Caco-2 (cell line): Measurements from ENCODE around the gene CLCN1. TPM values are rescaled to one million over a fixed set of nuclear protein-coding genes. Genes with fewer than 3 reads are reported as not detected.

Experiments used
- BruUV-seq: library from RNA; stranded (reverse); fragments of 400-500 nt; replicated peaks from 2 replicates; lab custom pipeline; 2021; lab: Mats Ljungman, UMichigan
- CTCF ChIA-PET: fragments of 300-600 bp; sonication (Branson Sonifier 250); formaldehyde crosslinking; loops from one replicate; lab custom pipeline; 2022; ENCODE audit warnings: antibody characterized with exemption; lab: Charles Lee
- POLR2A ChIA-PET: fragments of 300-600 bp; sonication (Branson Sonifier 250); formaldehyde crosslinking; loops from one replicate; lab custom pipeline; 2022; ENCODE audit warnings: antibody characterized with exemption; lab: Charles Lee
- DNase-seq, 2 experiments: peaks; one replicate each; pipeline versions ENCODE4 v3.0.0 to v3.0.0-alpha.2; 2020 to 2022
- H3K27me3 ChIP-seq: replicated peaks from 2 replicates; pipeline ENCODE4 v1.6.0; 2011; ENCODE audit warnings: low read length; ENCODE audit not compliant: control insufficient read depth, insufficient read depth
- H3K36me3 ChIP-seq: 2 replicates; pipeline ENCODE4 v1.5.1; 2011; ENCODE audit warnings: low read length; ENCODE audit not compliant: control insufficient read depth, insufficient read depth
- H3K4me1 ChIP-seq: fragments of 250-450 bp; sonication (Bioruptor Pico); 2 replicates; pipeline ENCODE4 v1.5.1; 2020; ENCODE audit warnings: mild to moderate bottlenecking
- H3K4me3 ChIP-seq: 2 replicates; pipeline ENCODE4 v1.5.1; 2011; ENCODE audit warnings: low read depth, mild to moderate bottlenecking, control low read depth, low read length
- H3K9me3 ChIP-seq: fragments of 250-450 bp; sonication (Bioruptor Pico); 2 replicates; pipeline ENCODE4 v1.5.1; 2020; ENCODE audit warnings: mild to moderate bottlenecking, moderate library complexity
- H3K27ac Mint-ChIP-seq: one replicate; pipeline ENCODE4 v1.8.0; 2022; ENCODE audit warnings: mixed read lengths; ENCODE audit not compliant: unreplicated experiment
- H3K27me3 Mint-ChIP-seq: one replicate; pipeline ENCODE4 v1.8.0; 2022; ENCODE audit warnings: mixed read lengths; ENCODE audit not compliant: insufficient read depth, unreplicated experiment
- H3K36me3 Mint-ChIP-seq: one replicate; pipeline ENCODE4 v1.8.0; 2022; ENCODE audit warnings: mild to moderate bottlenecking, mixed read lengths; ENCODE audit not compliant: insufficient read depth, unreplicated experiment
- H3K4me1 Mint-ChIP-seq: one replicate; pipeline ENCODE4 v1.8.0; 2022; ENCODE audit warnings: low read depth, mixed read lengths; ENCODE audit not compliant: unreplicated experiment
- H3K4me3 Mint-ChIP-seq: one replicate; pipeline ENCODE4 v1.8.0; 2022; ENCODE audit warnings: mild to moderate bottlenecking, moderate library complexity, mixed read lengths; ENCODE audit not compliant: unreplicated experiment
- H3K9me3 Mint-ChIP-seq: one replicate; pipeline ENCODE4 v1.8.0; 2022; ENCODE audit warnings: mixed read lengths; ENCODE audit not compliant: unreplicated experiment
- intact Hi-C: fragments of 100-400 bp; cut with micrococcal nuclease; formaldehyde crosslinking; loops from one replicate; pipeline ENCODE4 v1.10.0; 2022; ENCODE audit not compliant: unreplicated experiment
- total RNA-seq: library from RNA; stranded (reverse); gene quantifications from 2 replicates; pipeline ENCODE4 v1.2.3, GENCODE V29; 2022
- TF ChIP-seq, protein P1 (sequence below), 2 experiments: fragments of 200-600 bp in 1 of 2; IDR thresholded peaks; 1 replicate in 1 of 2; 2 replicates in 1 of 2; pipeline versions ENCODE4 v1.5.1 to v1.8.0; 2011 to 2022; ENCODE audit warnings: antibody characterized with exemption in 1 of 2, control low read depth in 1 of 2, inconsistent platforms in 1 of 2, low read depth in 1 of 2, low read length in 1 of 2, mild to moderate bottlenecking in 1 of 2, moderate library complexity in 1 of 2; ENCODE audit not compliant: insufficient read depth in 1 of 2, severe bottlenecking in 1 of 2, unreplicated experiment in 1 of 2

CLCN1 gene
- total RNA-seq, 1 experiment from 2014 or later = 1.9 TPM

DNA sequence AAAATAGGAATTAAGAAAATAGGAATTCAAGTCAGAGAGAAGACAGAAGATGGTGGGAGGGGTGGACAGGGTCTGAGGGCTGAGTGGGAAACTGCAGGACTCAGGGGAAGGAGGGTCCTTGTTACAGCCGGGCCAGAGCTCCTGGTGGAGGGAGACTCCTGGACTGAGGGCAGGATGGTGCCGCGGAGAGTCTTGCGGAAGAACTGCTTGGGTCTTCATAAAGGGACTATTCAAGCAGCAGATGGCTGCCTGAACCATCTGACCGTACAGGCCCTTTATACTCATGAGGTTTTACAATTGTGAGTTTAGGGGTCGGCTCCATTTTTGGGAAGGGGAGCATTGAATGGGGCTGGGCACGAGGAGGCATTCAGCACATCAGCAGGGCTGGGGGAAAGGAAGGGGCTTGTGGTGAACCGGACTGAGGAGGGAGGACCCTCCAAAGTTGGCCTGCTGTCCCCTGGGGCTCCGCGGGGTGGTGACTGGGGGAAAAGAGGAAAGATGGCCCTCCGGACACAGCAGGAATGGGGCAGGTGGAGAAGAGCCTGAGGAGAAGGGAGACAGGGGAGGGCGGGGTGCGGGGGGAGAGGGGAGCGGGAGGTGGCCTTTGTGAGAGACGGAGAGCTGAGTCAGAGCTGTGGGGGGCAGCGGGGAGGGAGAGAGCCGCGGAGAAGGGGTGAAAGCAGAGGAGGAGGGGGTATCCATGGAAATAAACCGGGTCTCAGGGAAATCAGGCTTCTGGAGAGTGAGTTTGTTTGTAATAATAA lies 45.1 kb downstream of the CLCN1 start:
- peaks cover 23% of the 10 kb centered on the region for H3K4me1 Mint-ChIP-seq
- peak overlapping the region; percentile 94 for H3K4me3 Mint-ChIP-seq
- no peaks in the 10 kb centered on the region for H3K9me3 Mint-ChIP-seq
- Histone ChIP-seq H3K27me3 (no peaks in the 10 kb centered on the region), H3K9me3 (no peaks in the 10 kb centered on the region), H3K36me3 (no peaks in the 10 kb centered on the region), H3K4me3 (peak overlapping the region; percentile 52), H3K4me1 (no peaks in the 10 kb centered on the region; the same call in 1 of the 2 replicates)
- CTCF ChIA-PET = no interaction called here
- POLR2A ChIA-PET = no interaction called here
- no peak overlapping the region for H3K27ac Mint-ChIP-seq
- DNase-seq = peak in 1 of 2 experiments; percentile 31
- H3K36me3 Mint-ChIP-seq = peaks cover 6% of the 10 kb centered on the region
- BruUV-seq = no TSS peak
- intact Hi-C loops = loop anchor here (1.0 kb wide), 1 partner anchor 16 kb away; no protein-coding TSS in a partner anchor
- TF ChIP-seq, protein P1, sequence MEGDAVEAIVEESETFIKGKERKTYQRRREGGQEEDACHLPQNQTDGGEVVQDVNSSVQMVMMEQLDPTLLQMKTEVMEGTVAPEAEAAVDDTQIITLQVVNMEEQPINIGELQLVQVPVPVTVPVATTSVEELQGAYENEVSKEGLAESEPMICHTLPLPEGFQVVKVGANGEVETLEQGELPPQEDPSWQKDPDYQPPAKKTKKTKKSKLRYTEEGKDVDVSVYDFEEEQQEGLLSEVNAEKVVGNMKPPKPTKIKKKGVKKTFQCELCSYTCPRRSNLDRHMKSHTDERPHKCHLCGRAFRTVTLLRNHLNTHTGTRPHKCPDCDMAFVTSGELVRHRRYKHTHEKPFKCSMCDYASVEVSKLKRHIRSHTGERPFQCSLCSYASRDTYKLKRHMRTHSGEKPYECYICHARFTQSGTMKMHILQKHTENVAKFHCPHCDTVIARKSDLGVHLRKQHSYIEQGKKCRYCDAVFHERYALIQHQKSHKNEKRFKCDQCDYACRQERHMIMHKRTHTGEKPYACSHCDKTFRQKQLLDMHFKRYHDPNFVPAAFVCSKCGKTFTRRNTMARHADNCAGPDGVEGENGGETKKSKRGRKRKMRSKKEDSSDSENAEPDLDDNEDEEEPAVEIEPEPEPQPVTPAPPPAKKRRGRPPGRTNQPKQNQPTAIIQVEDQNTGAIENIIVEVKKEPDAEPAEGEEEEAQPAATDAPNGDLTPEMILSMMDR (IDR thresholded peaks at IDR 0.05; ENCODE audit: insufficient read depth in 1 of 2, low read depth in 1 of 2, low read length in 1 of 2, severe bottlenecking in 1 of 2, unreplicated experiment in 1 of 2) = no peak
- H3K27me3 Mint-ChIP-seq = peaks cover 3% of the 10 kb centered on the region

DNA sequence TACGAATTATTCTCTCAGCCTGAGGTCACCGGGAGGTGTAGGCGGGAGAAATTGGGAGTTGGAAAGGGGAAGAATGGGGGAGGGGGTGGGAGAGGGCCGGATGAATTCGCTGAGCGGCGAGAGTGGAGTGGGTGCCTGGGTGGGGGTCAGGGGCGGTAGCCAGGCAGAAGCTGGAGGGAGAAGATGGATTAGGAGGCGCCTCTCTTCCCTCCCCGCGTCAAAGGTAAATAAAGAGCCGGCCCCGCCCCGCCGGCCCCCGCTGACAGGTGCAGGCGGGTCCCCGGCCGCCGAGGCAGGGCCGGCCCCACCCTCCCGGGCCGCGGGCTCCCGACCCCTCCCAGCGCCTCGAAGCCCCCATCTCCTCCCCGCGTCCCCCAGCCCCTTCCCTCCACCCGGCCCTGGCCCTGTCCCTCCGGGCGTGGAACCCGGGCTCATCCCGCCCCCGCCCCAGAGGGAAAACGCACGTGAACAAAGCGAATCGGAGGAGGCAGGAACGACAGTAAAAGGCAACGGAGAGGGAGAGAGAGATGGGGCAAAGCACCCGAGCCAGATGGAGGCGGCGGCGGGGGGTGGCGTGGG lies 45.7 kb downstream of the CLCN1 start:
- H3K9me3 Mint-ChIP-seq = no peaks in the 10 kb centered on the region

More for the DNA sequence above, 45.7 kb downstream of the CLCN1 start:
- Histone ChIP-seq H3K4me1 (no peaks in the 10 kb centered on the region; the same call in 1 of the 2 replicates), H3K4me3 (peak overlapping the region; percentile 52), H3K9me3 (no peaks in the 10 kb centered on the region), H3K27me3 (no peaks in the 10 kb centered on the region), H3K36me3 (no peaks in the 10 kb centered on the region)
- Mint-ChIP-seq H3K4me3 (peak overlapping the region; percentile 94), H3K27me3 (peaks cover 3% of the 10 kb centered on the region), H3K36me3 (peaks cover 6% of the 10 kb centered on the region), H3K27ac (peak overlapping the region; percentile 55), H3K4me1 (peaks cover 23% of the 10 kb centered on the region)
- TF ChIP-seq, protein P1 (IDR thresholded peaks at IDR 0.05; ENCODE audit: insufficient read depth in 1 of 2, low read depth in 1 of 2, low read length in 1 of 2, severe bottlenecking in 1 of 2, unreplicated experiment in 1 of 2) = no peak
- ChIA-PET POLR2A (interaction anchor here (0.7 kb wide), 1 partner anchor 42 kb away, joined by 5 read pairs; no protein-coding TSS in a partner anchor), CTCF (interaction anchor here (0.6 kb wide), 1 partner anchor 121 kb away, joined by 6 read pairs; no protein-coding TSS in a partner anchor)
- no TSS peak for BruUV-seq
- intact Hi-C loops = loop anchor here (2.0 kb wide), 1 partner anchor 19 kb away; the partner anchor contains the start of gene ZYX
- peak in 1 of 2 experiments; percentile 37 for DNase-seq
